ENCODE measurements around the gene TIGD6.

DNA sequence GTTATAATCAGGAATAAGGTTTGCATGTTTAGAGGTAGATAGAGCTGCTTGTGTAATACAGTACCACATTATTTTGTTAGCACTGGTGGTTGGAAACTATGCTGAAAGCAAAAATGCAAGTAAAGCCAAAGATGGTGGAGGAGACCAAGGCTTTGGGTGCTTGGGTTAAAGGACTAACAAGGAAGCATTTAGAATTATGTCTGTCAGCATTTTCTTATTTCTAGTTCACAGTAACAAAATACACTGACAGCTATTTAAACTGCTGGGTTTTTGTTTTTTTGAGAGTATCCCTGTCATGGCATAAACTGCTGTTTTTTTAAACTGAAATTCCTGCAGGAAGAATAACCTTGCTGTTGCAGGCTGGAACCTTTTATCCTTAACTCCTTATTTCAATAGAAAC lies 6.6 kb upstream of the TIGD6 start:
- TF ChIP-seq, protein P1, sequence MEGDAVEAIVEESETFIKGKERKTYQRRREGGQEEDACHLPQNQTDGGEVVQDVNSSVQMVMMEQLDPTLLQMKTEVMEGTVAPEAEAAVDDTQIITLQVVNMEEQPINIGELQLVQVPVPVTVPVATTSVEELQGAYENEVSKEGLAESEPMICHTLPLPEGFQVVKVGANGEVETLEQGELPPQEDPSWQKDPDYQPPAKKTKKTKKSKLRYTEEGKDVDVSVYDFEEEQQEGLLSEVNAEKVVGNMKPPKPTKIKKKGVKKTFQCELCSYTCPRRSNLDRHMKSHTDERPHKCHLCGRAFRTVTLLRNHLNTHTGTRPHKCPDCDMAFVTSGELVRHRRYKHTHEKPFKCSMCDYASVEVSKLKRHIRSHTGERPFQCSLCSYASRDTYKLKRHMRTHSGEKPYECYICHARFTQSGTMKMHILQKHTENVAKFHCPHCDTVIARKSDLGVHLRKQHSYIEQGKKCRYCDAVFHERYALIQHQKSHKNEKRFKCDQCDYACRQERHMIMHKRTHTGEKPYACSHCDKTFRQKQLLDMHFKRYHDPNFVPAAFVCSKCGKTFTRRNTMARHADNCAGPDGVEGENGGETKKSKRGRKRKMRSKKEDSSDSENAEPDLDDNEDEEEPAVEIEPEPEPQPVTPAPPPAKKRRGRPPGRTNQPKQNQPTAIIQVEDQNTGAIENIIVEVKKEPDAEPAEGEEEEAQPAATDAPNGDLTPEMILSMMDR (IDR thresholded peaks at IDR 0.05), result no peak
- TF ChIP-seq POLR2A (IDR thresholded peaks at IDR 0.05), result no peak

Measured in thyroid gland (tissue), 4 donors.